ENCODE results near the gene EFNA4.
"Not testable (repeated sequence)": the region's sequence is repeated elsewhere in the genome, so short reads cannot be mapped to it uniquely, and the experiment has no call there.

EFNA4 gene

DNA sequence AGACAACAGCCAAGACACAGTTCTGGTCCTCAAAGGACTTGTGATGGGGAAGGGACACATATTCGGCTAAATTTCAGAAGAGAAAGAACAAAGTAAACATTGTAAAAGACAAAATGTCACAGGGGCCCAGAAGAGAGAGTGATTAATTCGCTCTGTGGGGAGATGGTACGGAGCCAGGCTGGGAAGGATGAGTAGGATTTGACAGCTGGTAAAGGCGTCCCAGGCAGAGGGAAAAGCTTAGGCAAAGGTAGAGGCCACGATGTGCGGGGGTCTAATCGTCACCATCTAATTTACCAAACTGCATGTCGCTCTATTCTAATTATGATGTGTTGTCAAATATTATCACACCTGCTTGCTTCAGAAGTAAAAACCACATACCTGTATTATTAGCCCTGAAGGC lies 46.8 kb downstream of the EFNA4 start:
- no peak overlapping the region for H3K4me3 ChIP-seq (ENCODE audit: low read length)
- TF ChIP-seq, protein P1, sequence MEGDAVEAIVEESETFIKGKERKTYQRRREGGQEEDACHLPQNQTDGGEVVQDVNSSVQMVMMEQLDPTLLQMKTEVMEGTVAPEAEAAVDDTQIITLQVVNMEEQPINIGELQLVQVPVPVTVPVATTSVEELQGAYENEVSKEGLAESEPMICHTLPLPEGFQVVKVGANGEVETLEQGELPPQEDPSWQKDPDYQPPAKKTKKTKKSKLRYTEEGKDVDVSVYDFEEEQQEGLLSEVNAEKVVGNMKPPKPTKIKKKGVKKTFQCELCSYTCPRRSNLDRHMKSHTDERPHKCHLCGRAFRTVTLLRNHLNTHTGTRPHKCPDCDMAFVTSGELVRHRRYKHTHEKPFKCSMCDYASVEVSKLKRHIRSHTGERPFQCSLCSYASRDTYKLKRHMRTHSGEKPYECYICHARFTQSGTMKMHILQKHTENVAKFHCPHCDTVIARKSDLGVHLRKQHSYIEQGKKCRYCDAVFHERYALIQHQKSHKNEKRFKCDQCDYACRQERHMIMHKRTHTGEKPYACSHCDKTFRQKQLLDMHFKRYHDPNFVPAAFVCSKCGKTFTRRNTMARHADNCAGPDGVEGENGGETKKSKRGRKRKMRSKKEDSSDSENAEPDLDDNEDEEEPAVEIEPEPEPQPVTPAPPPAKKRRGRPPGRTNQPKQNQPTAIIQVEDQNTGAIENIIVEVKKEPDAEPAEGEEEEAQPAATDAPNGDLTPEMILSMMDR (conservative IDR thresholded peaks at IDR 0.05; ENCODE audit: low read length) = no peak
- DNase-seq (ENCODE audit: low read depth) = no peak

DNA sequence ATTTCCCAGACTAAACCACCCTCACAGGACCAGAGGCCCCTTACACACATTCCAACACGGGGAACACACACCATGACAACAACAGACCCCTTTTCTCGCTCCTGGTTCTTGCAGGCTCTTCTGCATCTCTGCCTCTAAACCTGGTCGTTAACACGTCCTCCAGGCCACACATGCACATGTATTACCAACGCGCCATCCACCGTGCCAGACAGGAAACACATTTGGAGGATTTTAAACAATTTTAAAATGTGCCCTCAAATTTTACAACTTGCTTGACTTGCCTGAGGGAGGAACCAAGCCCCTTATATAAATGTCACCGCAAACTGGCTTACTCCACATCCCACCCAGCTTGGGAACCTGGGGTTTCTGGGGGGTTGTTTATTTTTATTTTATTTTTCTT lies 47.3 kb downstream of the EFNA4 start:
- TF ChIP-seq, protein P1 (conservative IDR thresholded peaks at IDR 0.05; ENCODE audit: low read length) = no peak
- DNase-seq (ENCODE audit: low read depth) = no peak
- H3K4me3 ChIP-seq (ENCODE audit: low read length) = no peak overlapping the region

DNA sequence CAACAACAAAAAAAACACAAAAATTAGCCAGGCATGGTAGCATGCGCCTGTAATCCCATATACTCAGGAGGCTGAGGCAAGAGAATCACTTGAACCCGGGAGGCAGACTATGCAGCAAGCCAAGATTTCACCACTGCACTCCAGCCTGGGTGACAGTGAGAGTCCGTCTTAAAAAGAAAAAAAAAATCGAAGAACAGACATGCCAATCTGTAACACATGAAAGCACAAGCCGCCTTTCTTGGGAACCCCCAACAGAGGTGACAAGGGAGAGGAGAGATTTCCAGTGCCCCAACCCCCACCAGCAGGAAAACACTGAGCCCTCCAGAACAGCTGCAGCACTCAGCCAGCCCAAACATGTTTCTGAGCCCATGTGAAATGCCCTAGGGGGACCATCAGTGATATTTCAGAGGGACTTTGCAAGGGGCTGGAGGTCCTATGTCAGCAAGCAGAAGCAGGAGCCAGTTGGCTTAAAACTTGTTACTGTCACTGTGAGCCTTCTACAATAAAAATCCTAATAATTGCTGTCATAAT lies 50.0 kb downstream of the EFNA4 start:
- no peak for DNase-seq (ENCODE audit: low read depth)
- no peak overlapping the region for H3K4me3 ChIP-seq (ENCODE audit: low read length)
- TF ChIP-seq, protein P1 (conservative IDR thresholded peaks at IDR 0.05; ENCODE audit: low read length) = no peak

DNA sequence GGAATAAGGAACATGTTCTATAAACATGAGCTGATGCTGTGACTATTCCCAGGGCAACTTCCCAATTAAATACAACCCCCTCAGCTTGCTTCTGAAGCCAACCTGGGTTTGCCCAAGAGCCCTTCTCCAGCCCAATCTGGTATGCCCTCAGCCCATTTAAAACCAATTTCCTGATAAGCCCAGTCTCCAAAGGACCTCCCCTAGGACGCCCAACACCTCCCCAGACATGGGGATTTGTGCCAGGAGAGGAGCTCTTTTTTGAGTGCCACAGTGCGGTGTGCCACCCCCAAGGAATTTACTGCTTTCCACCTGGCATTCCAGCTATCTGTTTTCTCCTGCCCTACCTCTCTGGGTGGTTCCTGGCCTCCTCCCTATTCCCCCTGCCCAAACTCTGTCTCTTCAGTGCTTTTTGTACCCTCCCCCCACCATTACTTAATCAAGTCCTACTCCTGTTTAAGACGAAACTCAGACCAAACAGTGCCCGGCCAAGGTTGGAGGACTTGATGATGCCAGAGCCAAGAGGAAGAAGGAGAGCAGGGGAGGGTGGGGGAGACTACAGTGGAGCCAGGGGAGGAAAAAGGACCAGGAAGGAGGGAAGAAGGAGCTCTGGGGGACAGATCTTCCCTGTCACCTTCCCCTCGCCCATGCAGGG lies 52.7 kb downstream of the EFNA4 start:
- H3K4me3 ChIP-seq (ENCODE audit: low read length) = no peak overlapping the region
- no peak for DNase-seq (ENCODE audit: low read depth)
- TF ChIP-seq, protein P1 (conservative IDR thresholded peaks at IDR 0.05; ENCODE audit: low read length) = no peak

DNA sequence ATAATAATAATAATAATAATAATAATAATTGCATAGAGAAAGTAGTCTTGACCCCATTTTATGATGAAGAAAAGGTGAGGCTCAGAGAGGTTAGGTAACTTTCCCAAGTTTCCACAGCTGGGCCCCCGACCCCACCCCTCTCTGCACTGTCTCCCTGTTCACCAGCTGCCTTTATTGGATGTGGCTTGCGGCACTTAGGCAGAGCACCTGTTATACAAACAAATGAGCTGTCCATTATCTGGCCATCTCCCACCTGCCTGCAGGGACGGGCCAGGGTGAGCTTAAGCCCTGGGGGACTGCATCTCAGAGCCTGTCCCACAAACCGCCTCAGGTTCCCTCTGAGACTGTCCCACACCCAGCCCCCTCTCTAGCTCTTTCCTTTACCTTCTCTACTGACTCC lies 54.1 kb downstream of the EFNA4 start:
- TF ChIP-seq, protein P1 (conservative IDR thresholded peaks at IDR 0.05; ENCODE audit: low read length) = no peak
- H3K4me3 ChIP-seq (ENCODE audit: low read length) = no peak overlapping the region
- DNase-seq (ENCODE audit: low read depth) = no peak

DNA sequence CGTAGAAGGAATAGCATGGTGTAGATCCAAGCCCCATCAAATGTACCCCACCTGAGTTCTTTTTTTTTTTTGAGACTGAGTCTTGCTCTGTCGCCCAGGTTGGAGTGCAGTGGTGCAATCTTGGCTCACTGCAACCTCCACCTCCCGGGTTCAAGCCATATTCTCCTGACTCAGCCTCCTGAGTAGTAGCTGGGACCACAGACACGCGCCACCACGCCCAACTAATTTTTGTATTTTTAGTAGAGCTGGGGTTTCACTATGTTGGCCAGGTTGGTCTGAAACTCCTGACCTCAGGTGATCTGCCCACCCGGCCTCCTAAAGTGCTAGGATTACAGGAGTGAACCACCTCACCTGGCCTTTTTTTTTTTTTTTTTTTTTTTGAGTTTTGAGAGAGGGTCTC lies 54.5 kb downstream of the EFNA4 start:
- not testable (repeated sequence) for H3K4me3 ChIP-seq (ENCODE audit: low read length); DNase-seq (ENCODE audit: low read depth)
